BE2C (cell line): ENCODE results near the gene CXCR6.

ENCODE experiments used
- DNase-seq: peaks from one replicate; pipeline ENCODE4 v3.0.0-alpha.2; 2020
- H3K27me3 ChIP-seq: fragments of 250-450 bp; sonication (Bioruptor Pico); 2 replicates; pipeline ENCODE4 v1.5.1; 2020; ENCODE audit warnings: mild to moderate bottlenecking
- H3K36me3 ChIP-seq: fragments of 250-450 bp; sonication (Bioruptor Pico); 2 replicates; pipeline ENCODE4 v1.5.1; 2020; ENCODE audit warnings: mild to moderate bottlenecking
- H3K4me1 ChIP-seq: fragments of 250-450 bp; sonication (Bioruptor Pico); 2 replicates; pipeline ENCODE4 v1.5.1; 2020
- H3K4me3 ChIP-seq: 2 replicates; pipeline ENCODE4 v1.5.1; 2011; ENCODE audit warnings: low read depth, low read length
- H3K9me3 ChIP-seq: fragments of 250-450 bp; sonication (Bioruptor Pico); 2 replicates; pipeline ENCODE4 v1.5.1; 2020
- TF ChIP-seq, protein P1 (sequence below): IDR thresholded peaks from 2 replicates; pipeline ENCODE4 v1.5.1; 2012; ENCODE audit warnings: mild to moderate bottlenecking, low read depth, low read length

Gene CXCR6

DNA sequence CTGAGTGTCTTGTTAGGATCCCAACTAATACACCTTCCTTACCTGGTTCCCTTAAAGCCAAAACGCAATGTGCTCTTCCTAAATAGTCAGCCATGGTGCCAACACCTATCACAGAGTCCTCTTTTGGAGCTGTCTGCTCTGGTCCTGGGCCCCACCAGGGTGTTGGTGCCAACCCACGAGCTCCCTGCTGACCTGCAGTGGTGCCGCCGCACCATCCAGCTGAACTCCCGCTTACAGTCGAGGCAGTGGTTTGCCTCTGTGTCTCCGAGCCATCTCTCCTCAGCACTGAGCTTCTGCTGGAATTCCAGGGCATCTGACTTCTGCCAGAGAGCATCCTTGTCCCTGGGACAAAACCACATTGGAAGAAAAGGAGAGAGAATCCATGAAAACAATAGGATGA is 15.9 kb downstream of the CXCR6 start:
- TF ChIP-seq, protein P1, sequence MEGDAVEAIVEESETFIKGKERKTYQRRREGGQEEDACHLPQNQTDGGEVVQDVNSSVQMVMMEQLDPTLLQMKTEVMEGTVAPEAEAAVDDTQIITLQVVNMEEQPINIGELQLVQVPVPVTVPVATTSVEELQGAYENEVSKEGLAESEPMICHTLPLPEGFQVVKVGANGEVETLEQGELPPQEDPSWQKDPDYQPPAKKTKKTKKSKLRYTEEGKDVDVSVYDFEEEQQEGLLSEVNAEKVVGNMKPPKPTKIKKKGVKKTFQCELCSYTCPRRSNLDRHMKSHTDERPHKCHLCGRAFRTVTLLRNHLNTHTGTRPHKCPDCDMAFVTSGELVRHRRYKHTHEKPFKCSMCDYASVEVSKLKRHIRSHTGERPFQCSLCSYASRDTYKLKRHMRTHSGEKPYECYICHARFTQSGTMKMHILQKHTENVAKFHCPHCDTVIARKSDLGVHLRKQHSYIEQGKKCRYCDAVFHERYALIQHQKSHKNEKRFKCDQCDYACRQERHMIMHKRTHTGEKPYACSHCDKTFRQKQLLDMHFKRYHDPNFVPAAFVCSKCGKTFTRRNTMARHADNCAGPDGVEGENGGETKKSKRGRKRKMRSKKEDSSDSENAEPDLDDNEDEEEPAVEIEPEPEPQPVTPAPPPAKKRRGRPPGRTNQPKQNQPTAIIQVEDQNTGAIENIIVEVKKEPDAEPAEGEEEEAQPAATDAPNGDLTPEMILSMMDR = no peak
- Histone ChIP-seq H3K36me3 (no peaks in the 10 kb centered on the region), H3K27me3 (no peaks in the 10 kb centered on the region), H3K4me3 (no peak overlapping the region), H3K9me3 (no peaks in the 10 kb centered on the region), H3K4me1 (no peaks in the 10 kb centered on the region)
- DNase-seq = no peak

DNA sequence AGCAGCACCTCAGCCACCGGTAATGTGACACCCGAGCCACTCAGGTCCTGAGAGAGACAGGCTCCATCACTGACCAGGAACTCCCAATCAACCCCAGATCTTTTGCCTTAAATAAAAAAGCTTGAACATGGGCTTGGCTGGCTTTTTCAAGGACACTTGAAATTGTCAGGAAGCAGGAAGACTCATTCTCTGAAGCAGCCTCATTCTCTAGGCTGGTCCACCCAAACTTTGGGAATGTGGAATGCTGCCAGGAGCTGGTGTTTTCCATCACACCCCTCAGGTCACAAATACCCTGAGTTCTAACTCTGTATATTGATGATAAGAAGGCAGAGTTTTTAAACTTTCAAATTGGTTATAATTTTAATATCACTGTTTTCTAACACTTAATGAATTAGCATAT is 17.0 kb downstream of the CXCR6 start:
- no peaks in the 10 kb centered on the region for H3K36me3 ChIP-seq

DNA sequence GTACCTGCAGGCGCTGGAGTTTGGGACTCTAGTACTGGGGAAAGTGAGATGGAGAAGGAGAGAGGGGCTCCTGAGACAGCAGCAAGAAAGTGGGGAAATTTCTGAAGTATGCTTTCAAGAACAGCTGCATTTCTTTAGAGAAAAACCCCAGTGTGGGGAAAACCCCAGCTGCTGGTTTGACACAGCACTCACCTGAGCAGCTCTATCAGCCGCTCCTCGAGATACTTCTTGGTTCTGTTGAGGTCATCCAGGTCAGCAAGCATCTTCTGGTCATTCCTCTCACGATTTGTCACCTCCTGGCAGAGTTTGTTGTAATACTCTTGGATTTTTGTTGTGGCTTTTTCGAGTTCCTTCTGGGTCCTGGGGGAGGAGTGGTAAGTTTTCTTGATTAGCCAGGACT is 18.8 kb downstream of the CXCR6 start:
- no peaks in the 10 kb centered on the region for H3K9me3 ChIP-seq
- no peaks in the 10 kb centered on the region for H3K27me3 ChIP-seq
- no peak overlapping the region for H3K4me3 ChIP-seq
- TF ChIP-seq, protein P1 = no peak
- H3K4me1 ChIP-seq = no peaks in the 10 kb centered on the region
- DNase-seq = no peak
- no peaks in the 10 kb centered on the region for H3K36me3 ChIP-seq

More for the DNA sequence above, 17.0 kb downstream of the CXCR6 start:
- H3K27me3 ChIP-seq = no peaks in the 10 kb centered on the region
- TF ChIP-seq, protein P1 = no peak
- H3K9me3 ChIP-seq = no peaks in the 10 kb centered on the region
- no peak for DNase-seq
- no peaks in the 10 kb centered on the region for H3K4me1 ChIP-seq
- H3K4me3 ChIP-seq = no peak overlapping the region

DNA sequence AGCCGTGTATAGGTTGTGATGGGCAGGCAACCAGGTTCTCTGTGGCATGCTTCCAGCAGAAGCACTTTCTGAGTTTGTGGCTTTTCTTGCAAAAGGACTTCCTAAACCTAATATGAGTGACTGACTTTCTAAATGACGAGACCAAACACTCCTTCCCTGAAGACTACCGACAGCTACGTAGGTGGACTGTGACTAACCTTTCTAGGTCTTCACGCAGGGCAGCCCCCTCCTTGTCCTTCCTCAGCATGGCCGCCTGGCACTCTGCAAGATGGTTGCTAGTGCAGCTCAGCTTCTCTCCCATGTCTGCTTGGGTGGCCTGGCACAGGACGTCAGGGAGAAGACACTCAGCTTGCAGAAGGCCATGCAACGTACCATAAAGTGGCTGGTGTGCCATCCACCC is 20.9 kb downstream of the CXCR6 start:
- DNase-seq = no peak
- no peaks in the 10 kb centered on the region for H3K27me3 ChIP-seq
- TF ChIP-seq, protein P1 = no peak
- no peaks in the 10 kb centered on the region for H3K9me3 ChIP-seq
- H3K4me1 ChIP-seq = no peaks in the 10 kb centered on the region
- no peak overlapping the region for H3K4me3 ChIP-seq
- H3K36me3 ChIP-seq = no peaks in the 10 kb centered on the region

GRCh38 chr3:45965253-45965652 is 22.0 kb downstream of the CXCR6 start:
- Histone ChIP-seq H3K9me3 (no peaks in the 10 kb centered on the region), H3K4me3 (no peak overlapping the region), H3K27me3 (no peaks in the 10 kb centered on the region), H3K36me3 (no peaks in the 10 kb centered on the region), H3K4me1 (no peaks in the 10 kb centered on the region)
- no peak for DNase-seq
- TF ChIP-seq, protein P1 = no peak

- no peak for DNase-seq
- H3K4me3 ChIP-seq = no peak overlapping the region
- TF ChIP-seq, protein P1 = no peak
- no peaks in the 10 kb centered on the region for H3K4me1 ChIP-seq
- H3K36me3 ChIP-seq = no peaks in the 10 kb centered on the region
- no peaks in the 10 kb centered on the region for H3K27me3 ChIP-seq
- no peaks in the 10 kb centered on the region for H3K9me3 ChIP-seq
Measured at GRCh38 chr3:45965653-45966052, 22.4 kb downstream of the CXCR6 start.
